T-helper 17 cell (primary cell): Measurements from ENCODE around the gene BRI3BP. TPM values are rescaled to one million over a fixed set of nuclear protein-coding genes. Genes with fewer than 3 reads are reported as not detected.
"Not testable (repeated sequence)": the region's sequence is repeated elsewhere in the genome, so short reads cannot be mapped to it uniquely, and the experiment has no call there.

ENCODE experiments used
- ATAC-seq: fragments of 150-1000 bp; cut with Tn5 transposase; 2 replicates; pipeline ENCODE4 v1.10.0; 2021; ENCODE audit warnings: mild to moderate bottlenecking, moderate library complexity
- DNase-seq, 3 donors: peaks; one replicate each; pipeline versions ENCODE4 v3.0.0 to v3.0.0-alpha.2; 2020 to 2021
- H3K9me3 ChIP-seq: one replicate; pipeline ENCODE4 v1.7.0; 2013; ENCODE audit warnings: low read length, mild to moderate bottlenecking; ENCODE audit not compliant: control insufficient read depth, poor library complexity, severe bottlenecking
- H3K27ac Mint-ChIP-seq: one replicate; pipeline ENCODE4 v1.8.0; 2022; ENCODE audit warnings: mild to moderate bottlenecking, moderate library complexity, mixed read lengths
- H3K27me3 Mint-ChIP-seq: one replicate; pipeline ENCODE4 v1.8.0; 2022; ENCODE audit warnings: mixed read lengths
- H3K36me3 Mint-ChIP-seq: one replicate; pipeline ENCODE4 v1.8.0; 2022; ENCODE audit warnings: low read depth, mixed read lengths
- H3K4me1 Mint-ChIP-seq: one replicate; pipeline ENCODE4 v1.8.0; 2022; ENCODE audit warnings: mild to moderate bottlenecking, mixed read lengths
- H3K4me3 Mint-ChIP-seq: one replicate; pipeline ENCODE4 v1.8.0; 2022; ENCODE audit warnings: mild to moderate bottlenecking, moderate library complexity, mixed read lengths
- total RNA-seq, 4 donors: library from RNA in 2 of 4; stranded (reverse) in 2 of 4; gene quantifications; one replicate each; pipeline ENCODE4 v1.2.3 and lab custom pipeline; 2022 to 2026

BRI3BP gene
- total RNA-seq, 2 donors from 2014 or later: 3.7 to 4.6 TPM

DNA sequence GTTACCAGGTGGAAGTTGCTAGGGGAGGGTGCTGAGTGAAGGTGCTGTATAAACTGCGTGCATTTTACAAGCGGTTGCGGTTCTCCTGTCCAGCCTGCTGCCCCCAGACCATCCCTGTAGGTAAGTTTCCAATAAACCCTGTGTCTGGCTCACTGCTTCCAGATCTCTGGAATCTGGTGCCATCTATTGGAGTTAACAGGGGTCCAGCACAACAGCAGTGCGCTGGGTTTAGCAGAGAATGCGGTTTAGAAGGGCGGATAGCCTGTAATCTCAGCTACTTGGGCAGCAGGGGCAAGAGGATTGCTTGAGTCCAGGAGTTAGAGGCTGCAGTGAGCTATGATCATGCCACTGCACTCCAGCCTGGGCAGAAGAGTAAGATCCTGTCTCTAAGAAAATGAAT lies 76.7 kb downstream of the BRI3BP start:
- Mint-ChIP-seq H3K27ac (no peak overlapping the region), H3K36me3 (peaks cover 2% of the 10 kb centered on the region), H3K4me3 (no peak overlapping the region), H3K4me1 (peaks cover 13% of the 10 kb centered on the region), H3K27me3 (no peaks in the 10 kb centered on the region)
- no peaks in the 10 kb centered on the region for H3K9me3 ChIP-seq
- DNase-seq (no peak), ATAC-seq (no peak)

DNA sequence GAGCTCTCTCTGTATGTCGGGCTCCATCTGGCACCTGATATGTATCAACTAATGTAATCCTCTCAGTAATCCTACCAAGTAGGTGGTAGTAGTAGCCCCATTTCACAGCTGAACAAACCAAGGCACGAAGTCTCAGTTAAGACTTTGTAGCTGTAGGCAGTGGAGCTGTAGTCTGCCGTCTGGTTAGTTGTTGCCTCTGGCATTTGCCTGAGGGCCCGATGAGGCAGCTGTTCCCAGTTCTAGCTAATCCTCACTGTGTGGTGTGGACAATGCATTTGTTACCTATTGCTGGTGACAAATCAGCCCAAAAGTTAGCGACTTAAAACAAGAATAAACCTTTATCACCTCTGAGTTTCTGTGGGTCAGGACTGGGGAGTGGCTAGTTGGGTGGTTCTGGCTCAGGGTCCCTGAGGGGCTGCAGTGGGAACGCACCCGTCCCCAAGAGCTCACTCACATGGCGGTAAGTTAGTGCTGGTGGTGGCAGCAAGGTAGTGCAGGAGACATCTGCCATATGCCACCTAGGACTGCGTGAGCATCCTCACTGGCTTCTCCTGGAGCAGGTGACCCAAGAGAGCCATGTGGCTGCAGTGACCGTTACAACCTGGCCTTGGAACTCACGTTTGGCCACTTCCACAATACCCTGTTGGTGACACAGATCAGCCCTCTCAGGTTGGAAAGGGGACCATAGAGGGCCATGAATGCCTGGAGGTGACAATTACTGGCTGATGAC lies 77.4 kb downstream of the BRI3BP start:
- Mint-ChIP-seq H3K27me3 (no peaks in the 10 kb centered on the region), H3K4me1 (peaks cover 13% of the 10 kb centered on the region), H3K36me3 (peaks cover 2% of the 10 kb centered on the region), H3K4me3 (no peak overlapping the region), H3K27ac (no peak overlapping the region)
- DNase-seq (no peak), ATAC-seq (no peak)
- no peaks in the 10 kb centered on the region for H3K9me3 ChIP-seq

DNA sequence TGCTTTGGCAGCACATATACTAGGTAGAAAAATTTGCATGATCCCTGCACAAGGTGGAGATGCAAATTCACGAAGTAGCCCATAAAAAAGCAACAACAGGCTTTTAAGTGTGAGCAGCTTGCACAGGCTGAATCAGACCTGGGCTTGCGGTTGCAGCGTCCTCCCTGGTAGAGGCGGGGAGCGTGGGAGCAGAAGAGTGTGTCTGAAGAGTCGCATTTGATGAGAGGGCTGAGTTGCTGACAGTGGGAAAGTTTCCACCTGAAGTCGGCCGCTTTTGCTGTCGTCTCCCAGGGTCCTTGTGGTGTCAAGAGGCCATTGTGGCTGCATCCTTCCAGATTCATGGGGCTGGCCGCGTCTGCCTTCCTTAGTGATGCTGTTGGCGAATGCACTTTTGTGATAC lies 78.0 kb downstream of the BRI3BP start:
- H3K36me3 Mint-ChIP-seq: peaks cover 6% of the 10 kb centered on the region
- no peaks in the 10 kb centered on the region for H3K9me3 ChIP-seq
- H3K4me3 Mint-ChIP-seq: no peak overlapping the region
- peaks cover 10% of the 10 kb centered on the region for H3K4me1 Mint-ChIP-seq
- H3K27ac Mint-ChIP-seq: no peak overlapping the region
- no peak for DNase-seq
- no peaks in the 10 kb centered on the region for H3K27me3 Mint-ChIP-seq
- no peak for ATAC-seq

DNA sequence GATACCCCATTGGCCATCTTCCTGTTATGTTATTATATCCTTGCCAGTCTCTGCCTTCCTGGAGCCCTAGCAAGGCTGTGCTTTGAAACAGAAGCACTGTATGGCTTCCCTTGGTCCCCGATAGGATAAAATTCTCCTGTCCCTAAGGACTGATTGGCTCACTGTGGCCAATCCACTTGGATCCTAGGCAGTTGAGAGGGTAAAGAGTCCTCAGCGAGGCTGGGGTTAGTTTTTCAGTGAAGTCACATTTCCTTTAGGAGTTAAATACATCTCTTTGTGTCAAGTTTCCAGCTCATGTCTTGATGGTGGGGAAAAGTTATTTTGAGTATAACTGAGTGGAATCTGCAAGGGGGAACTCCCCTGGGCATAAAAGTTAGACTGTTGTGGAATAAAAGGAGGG lies 79.1 kb downstream of the BRI3BP start:
- H3K27me3 Mint-ChIP-seq: no peaks in the 10 kb centered on the region
- H3K36me3 Mint-ChIP-seq: peaks cover 9% of the 10 kb centered on the region
- H3K4me3 Mint-ChIP-seq: no peak overlapping the region
- H3K4me1 Mint-ChIP-seq: peaks cover 2% of the 10 kb centered on the region
- ATAC-seq: no peak
- H3K9me3 ChIP-seq: no peaks in the 10 kb centered on the region
- no peak overlapping the region for H3K27ac Mint-ChIP-seq
- DNase-seq: no peak

DNA sequence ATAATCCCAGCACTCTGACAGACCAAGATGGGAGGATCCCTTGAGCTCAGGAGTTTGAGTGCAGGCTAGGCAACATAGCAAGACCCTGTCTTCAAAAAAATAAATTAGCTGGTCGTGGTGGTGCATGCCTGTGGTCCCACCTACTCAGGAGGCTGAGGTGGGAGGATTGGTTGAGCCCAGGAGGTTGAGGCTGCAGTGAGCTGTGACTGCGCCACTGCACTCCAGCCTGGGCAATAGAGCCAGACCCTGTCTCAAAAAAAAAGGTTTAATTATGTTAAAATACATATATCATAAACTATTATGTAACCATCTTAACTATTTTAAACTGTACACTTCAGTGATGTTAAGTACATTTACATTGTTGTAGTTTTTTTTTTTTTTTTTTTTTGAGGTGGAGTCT lies 80.8 kb downstream of the BRI3BP start:
- not testable (repeated sequence) for H3K4me1 Mint-ChIP-seq, H3K36me3 Mint-ChIP-seq, H3K9me3 ChIP-seq, H3K4me3 Mint-ChIP-seq, ATAC-seq, H3K27ac Mint-ChIP-seq, DNase-seq, H3K27me3 Mint-ChIP-seq

DNA sequence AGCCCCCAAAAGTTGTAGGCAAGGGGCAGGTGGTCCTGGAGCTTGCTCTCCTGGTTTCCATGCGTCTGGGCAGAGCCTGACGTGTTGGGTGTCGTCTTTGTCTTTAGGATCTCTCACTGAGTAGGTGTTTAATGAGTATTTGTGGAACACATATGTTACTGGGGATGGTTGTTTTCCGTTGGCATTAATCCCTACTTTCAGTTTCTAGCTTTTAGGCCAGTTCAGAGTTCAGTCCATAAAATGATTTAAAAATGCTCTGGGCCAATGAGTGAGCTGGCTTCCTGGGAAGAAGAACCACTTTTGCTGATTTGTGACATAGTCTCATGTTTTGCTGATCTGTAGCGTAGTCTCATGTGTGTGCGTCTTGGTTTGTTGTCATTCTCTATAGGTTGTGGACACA lies 82.7 kb downstream of the BRI3BP start:
- H3K9me3 ChIP-seq: no peaks in the 10 kb centered on the region
- no peak overlapping the region for H3K4me3 Mint-ChIP-seq
- H3K36me3 Mint-ChIP-seq: peaks cover 9% of the 10 kb centered on the region
- DNase-seq (no peak), ATAC-seq (no peak)
- H3K27ac Mint-ChIP-seq: peak overlapping the region; percentile 3
- H3K4me1 Mint-ChIP-seq: peaks cover 6% of the 10 kb centered on the region
- no peaks in the 10 kb centered on the region for H3K27me3 Mint-ChIP-seq

DNA sequence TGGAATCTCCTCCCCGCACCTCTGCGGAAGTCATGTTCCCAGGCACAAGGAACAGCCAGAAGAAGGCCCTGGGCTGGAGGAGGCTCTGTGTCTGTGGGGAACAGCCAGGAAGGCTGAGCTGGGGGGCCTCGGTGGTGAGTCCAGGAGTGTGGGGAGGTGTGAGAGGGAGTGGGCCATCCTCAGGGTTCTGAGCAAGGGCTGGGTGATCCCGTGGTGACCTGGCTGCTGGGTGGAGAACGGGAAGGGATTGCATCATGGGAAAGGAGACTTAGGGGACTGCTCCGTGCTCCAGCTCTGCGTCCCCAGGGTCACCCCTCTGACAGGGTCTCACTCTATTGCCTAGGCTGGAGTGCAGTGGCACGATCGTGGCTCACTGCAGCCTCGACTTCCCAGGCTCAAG lies 85.6 kb downstream of the BRI3BP start:
- no peaks in the 10 kb centered on the region for H3K9me3 ChIP-seq
- no peaks in the 10 kb centered on the region for H3K27me3 Mint-ChIP-seq
- H3K4me3 Mint-ChIP-seq: no peak overlapping the region
- ATAC-seq: no peak
- peaks cover 10% of the 10 kb centered on the region for H3K36me3 Mint-ChIP-seq
- no peak for DNase-seq
- no peak overlapping the region for H3K27ac Mint-ChIP-seq
- H3K4me1 Mint-ChIP-seq: peaks cover 4% of the 10 kb centered on the region

DNA sequence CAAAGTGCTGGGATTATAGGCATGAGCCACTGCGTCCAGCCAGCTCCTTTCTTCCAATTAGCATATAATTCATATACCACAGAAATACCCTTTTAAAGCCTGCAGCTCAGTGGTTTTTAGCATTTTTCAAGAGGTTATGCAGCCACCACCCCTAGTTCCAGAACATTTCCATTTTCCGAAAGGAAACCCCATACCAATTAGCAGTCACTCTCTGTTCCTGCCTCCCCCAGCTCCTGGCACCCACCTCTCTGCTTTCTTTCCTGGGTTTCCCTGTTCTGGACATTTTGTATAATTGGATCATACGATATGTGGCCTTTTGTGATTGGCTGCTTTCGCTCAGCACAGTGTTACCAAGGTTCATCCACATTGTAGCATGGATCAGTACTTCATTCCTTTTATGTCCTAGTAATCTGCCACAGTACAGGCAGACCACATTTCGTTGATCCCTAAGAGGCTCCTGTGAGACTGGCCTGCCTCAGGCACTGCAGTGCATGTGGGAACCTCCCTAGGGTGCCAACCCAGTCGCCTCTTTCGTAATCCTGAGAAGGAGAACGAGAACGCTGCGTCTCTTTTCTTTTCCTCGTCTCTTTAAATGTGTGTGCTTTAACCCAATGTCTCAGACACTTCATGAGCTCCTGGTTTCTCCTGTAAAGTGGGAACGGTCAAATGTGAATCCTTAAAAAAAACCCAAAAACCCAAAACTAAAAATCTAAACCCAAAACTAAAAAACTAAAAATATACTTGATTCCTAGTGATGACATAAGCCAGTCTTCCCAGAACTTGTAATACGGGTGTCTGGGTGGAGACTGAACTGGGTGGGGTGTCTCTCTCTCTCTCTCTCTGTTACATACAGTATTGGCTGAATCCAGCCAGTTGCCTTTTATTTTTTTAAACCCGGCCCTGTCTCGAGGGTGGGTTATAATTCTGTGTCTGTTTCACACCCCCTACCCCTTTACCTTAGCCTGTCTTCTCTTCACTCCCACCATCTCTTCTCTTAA lies 86.5 kb downstream of the BRI3BP start:
- Mint-ChIP-seq H3K36me3 (peaks cover 10% of the 10 kb centered on the region), H3K27ac (no peak overlapping the region), H3K4me1 (peaks cover 4% of the 10 kb centered on the region)

More for the DNA sequence above, 86.5 kb downstream of the BRI3BP start:
- H3K9me3 ChIP-seq: no peaks in the 10 kb centered on the region
- Mint-ChIP-seq H3K4me3 (no peak overlapping the region), H3K27me3 (no peaks in the 10 kb centered on the region)
- no peak for DNase-seq
- no peak for ATAC-seq

Other genes with a start within 250 kb of the BRI3BP start
- gene SCARB1, start 129.8 kb upstream of the BRI3BP start, total RNA-seq: 1 to 10 TPM; 1.3 to 1.7 TPM
- 1,000 to 10,000 TPM; 1,335 to 1,398 TPM for gene UBC, start 79.0 kb upstream of the BRI3BP start, total RNA-seq
- 10 to 100 TPM; 32.0 to 41.1 TPM for gene DHX37, start 4.5 kb upstream of the BRI3BP start, total RNA-seq
- 1 to 10 TPM; 7.9 to 9.4 TPM for gene AACS, start 71.8 kb downstream of the BRI3BP start, total RNA-seq
- not detected for gene TMEM132B, start 192.7 kb downstream of the BRI3BP start, total RNA-seq